B cell (primary cell): ENCODE data around the gene LHPP. TPM values are rescaled to one million over a fixed set of nuclear protein-coding genes. Genes with fewer than 3 reads are reported as not detected.

Source experiments
- ATAC-seq: fragments of 200-7000 bp; cut with Tn5 transposase; one replicate; pipeline ENCODE4 v1.10.0; 2021; ENCODE audit warnings: low read depth, mild to moderate bottlenecking, moderate number of reproducible peaks, moderate library complexity
- CTCF ChIA-PET: fragments of 350-600 bp; sonication (Branson Sonifier 250); formaldehyde crosslinking; loops from one replicate; lab custom pipeline; 2021; ENCODE audit warnings: antibody characterized with exemption, inconsistent platforms; lab: Charles Lee
- POLR2A ChIA-PET: fragments of 350-600 bp; sonication (Branson Sonifier 250); formaldehyde crosslinking; loops from one replicate; lab custom pipeline; 2021; ENCODE audit warnings: antibody characterized with exemption; lab: Charles Lee
- DNase-seq: peaks from one replicate; pipeline ENCODE4 v3.0.0; 2013
- H2AFZ ChIP-seq: 2 replicates; pipeline ENCODE4 v1.6.1; 2012; ENCODE audit warnings: mild to moderate bottlenecking, low read depth, low read length; ENCODE audit not compliant: insufficient read depth, poor library complexity, severe bottlenecking
- H3K27ac ChIP-seq, 2 donors: 1 replicate in 1 of 2; 2 replicates in 1 of 2; pipeline ENCODE4 v1.5.1; 2012 to 2013; ENCODE audit warnings: low read length in 2 of 2, mild to moderate bottlenecking in 2 of 2, moderate library complexity in 1 of 2
- H3K27me3 ChIP-seq, 4 experiments: fragments of 200-600 bp in 1 of 4; sonication (generic) in 1 of 4; replicated peaks in 1 of 4; 1 replicate in 2 of 4; 2 replicates in 2 of 4; pipeline versions ENCODE4 v1.6.1 to v1.7.0; 2013 to 2016; ENCODE audit warnings: low read length in 3 of 4, mild to moderate bottlenecking in 2 of 4, mixed read lengths in 1 of 4, moderate library complexity in 1 of 4; ENCODE audit not compliant: insufficient read depth in 4 of 4, control insufficient read depth in 3 of 4; ENCODE audit errors: control extremely low read depth in 1 of 4
- H3K36me3 ChIP-seq, 2 experiments: replicated peaks in 1 of 2; 1 replicate in 1 of 2; 2 replicates in 1 of 2; pipeline versions ENCODE4 v1.6.1 to v1.7.1; 2013; ENCODE audit warnings: low read length in 1 of 2; ENCODE audit not compliant: insufficient read depth in 2 of 2, control insufficient read depth in 1 of 2; ENCODE audit errors: control extremely low read depth in 1 of 2, extremely low read depth in 1 of 2
- H3K4me1 ChIP-seq, 2 donors: fragments of 200-600 bp in 1 of 2; sonication (generic) in 1 of 2; 1 replicate in 1 of 2; 2 replicates in 1 of 2; pipeline versions ENCODE4 v1.5.1 to v1.6.1; 2013 to 2017; ENCODE audit warnings: low read length in 2 of 2; ENCODE audit not compliant: control insufficient read depth in 2 of 2, insufficient read depth in 2 of 2
- H3K4me2 ChIP-seq: replicated peaks from 2 replicates; pipeline ENCODE3; 2012; ENCODE audit warnings: mild to moderate bottlenecking, low read depth, low read length; ENCODE audit not compliant: poor library complexity, severe bottlenecking
- H3K4me3 ChIP-seq, 5 experiments: fragments of 200-600 bp in 1 of 5; sonication (generic) in 1 of 5; 1 replicate in 3 of 5; 2 replicates in 2 of 5; pipeline versions ENCODE4 v1.5.1 to v1.7.0; 2011 to 2016; ENCODE audit warnings: low read length in 4 of 5, mild to moderate bottlenecking in 4 of 5, low read depth in 2 of 5, control low read depth in 1 of 5, moderate library complexity in 1 of 5; ENCODE audit not compliant: insufficient read depth in 1 of 5; ENCODE audit errors: control extremely low read depth in 1 of 5, extremely low read depth in 1 of 5
- H3K79me2 ChIP-seq: fragments of 200-600 bp; sonication (generic); one replicate; pipeline ENCODE4 v1.6.0; 2016; ENCODE audit warnings: low read length; ENCODE audit not compliant: control insufficient read depth, insufficient read depth
- H3K9ac ChIP-seq: fragments of 200-600 bp; sonication (generic); 2 replicates; pipeline ENCODE4 v1.6.1; 2017; ENCODE audit warnings: mild to moderate bottlenecking, low read length, moderate library complexity
- H3K9me3 ChIP-seq, 3 donors: one replicate each; pipeline versions ENCODE4 v1.6.1 to v1.7.1; 2013; ENCODE audit warnings: low read length in 2 of 3; ENCODE audit not compliant: control insufficient read depth in 2 of 3, insufficient read depth in 1 of 3; ENCODE audit errors: control extremely low read depth in 1 of 3
- H4K20me1 ChIP-seq: 2 replicates; pipeline ENCODE4 v1.6.0; 2012; ENCODE audit warnings: mild to moderate bottlenecking, low read length; ENCODE audit not compliant: insufficient read depth, control insufficient read depth, poor library complexity, severe bottlenecking
- H3K27ac Mint-ChIP-seq: one replicate; pipeline ENCODE4 v1.8.0; 2021; ENCODE audit warnings: mixed read lengths
- H3K27me3 Mint-ChIP-seq: one replicate; pipeline ENCODE4 v1.8.0; 2021; ENCODE audit warnings: mixed read lengths
- H3K4me1 Mint-ChIP-seq: one replicate; pipeline ENCODE4 v1.8.0; 2021; ENCODE audit warnings: mixed read lengths
- H3K4me3 Mint-ChIP-seq: one replicate; pipeline ENCODE4 v1.8.0; 2021; ENCODE audit warnings: mixed read lengths
- H3K9me3 Mint-ChIP-seq: one replicate; pipeline ENCODE4 v1.8.0; 2022; ENCODE audit warnings: mixed read lengths; ENCODE audit not compliant: insufficient read depth
- EZH2 ChIP-seq: IDR thresholded peaks from 2 replicates; pipeline ENCODE4 v1.6.1; 2012; ENCODE audit warnings: borderline replicate concordance, low read depth, mild to moderate bottlenecking, moderate library complexity, low read length; ENCODE audit not compliant: insufficient read depth, poor library complexity, severe bottlenecking
- WGBS: methylation state at CpG from one replicate; pipeline ENCODE4 v1.1.5; 2013; ENCODE audit warnings: missing lambda C conversion rate; ENCODE audit not compliant: insufficient coverage; 5-methylcytosine and 5-hydroxymethylcytosine counted together
- intact Hi-C: fragments of 100-400 bp; cut with micrococcal nuclease; formaldehyde crosslinking; loops from one replicate; pipeline ENCODE4 v1.10.0; 2022
- polyA plus RNA-seq: library from polyadenylated mRNA; depleted of rRNA; stranded (reverse); fragments of >200 nt; gene quantifications from 2 replicates; pipeline ENCODE4 v1.2.3, GENCODE V29; 2012
- total RNA-seq, 2 donors: library from RNA; stranded (reverse); fragments of 120-200 nt in 1 of 2; gene quantifications; 1 replicate in 1 of 2; 2 replicates in 1 of 2; pipeline versions ENCODE4 v1.2.3 to v1.2.4, GENCODE V29; 2013 to 2022
- TF ChIP-seq, protein P1 (sequence below): fragments of 200-600 bp; IDR thresholded peaks from one replicate; pipeline ENCODE4 v1.8.0; 2022; ENCODE audit warnings: antibody characterized with exemption, mild to moderate bottlenecking

LHPP gene
- total and polyA plus RNA-seq, 2 donors (not counting 1 experiment from before 2014, with no cell fraction given), result 60.2 to 83.5 TPM

DNA sequence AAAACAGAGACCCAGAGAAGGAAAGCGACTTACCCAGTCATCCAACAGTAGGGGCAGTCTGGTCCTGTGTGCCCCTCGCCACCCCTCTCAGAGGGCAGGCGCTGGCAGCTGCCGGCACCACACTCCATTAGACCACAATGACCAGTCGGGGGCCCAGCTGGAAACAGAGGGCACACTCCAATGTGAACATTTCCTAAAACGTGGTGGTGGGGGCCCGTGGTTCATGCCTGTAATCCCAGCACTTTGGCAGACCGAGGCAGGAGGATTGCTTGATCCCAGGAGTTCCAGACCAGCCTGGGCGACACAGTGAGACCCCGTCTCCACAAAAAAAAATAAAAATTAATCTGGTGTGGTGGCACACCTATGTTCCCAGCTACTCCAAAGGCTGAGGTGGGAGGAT is 42.0 kb upstream of the LHPP start:
- WGBS, result 95% methylated on average over 9 of the region's 10 CpGs
- Histone ChIP-seq H3K4me1 (peaks cover 10 to 13% of the 10 kb centered on the region in 2 donors), H3K79me2 (peaks cover 14% of the 10 kb centered on the region), H3K9me3 (no peaks in the 10 kb centered on the region), H2AFZ (peak overlapping the region; percentile 87), H3K36me3 (no peaks in the 10 kb centered on the region), H3K27me3 (peaks cover 0 to 28% (median 5%) of the 10 kb centered on the region in 4 experiments), H3K9ac (peak overlapping the region; percentile 70), H3K4me3 (peak overlapping the region in 3 of 5 experiments; percentile 52 to 83 (median 64)), H4K20me1 (no peaks in the 10 kb centered on the region), H3K27ac (no peak overlapping the region), H3K4me2 (peak overlapping the region; percentile 90)
- peaks cover 16% of the 10 kb centered on the region for H3K4me1 Mint-ChIP-seq
- ChIA-PET CTCF (interaction anchor here (1.0 to 3.0 kb wide), 2 partner anchors 16 to 424 kb away, joined by 3 to 7 read pairs; no protein-coding TSS in a partner anchor), POLR2A (interaction anchor here (1.0 kb wide), 1 partner anchor 15 kb away, joined by 3 read pairs; no protein-coding TSS in a partner anchor)
- ATAC-seq (no peak), DNase-seq (no peak)
- peak overlapping the region; percentile 66 for H3K27ac Mint-ChIP-seq
- intact Hi-C loops, result loop anchor here (1.0 to 10.0 kb wide), 5 partner anchors 43 to 497 kb away; partner anchors contain the start of gene FAM53B
- TF ChIP-seq, protein P1, sequence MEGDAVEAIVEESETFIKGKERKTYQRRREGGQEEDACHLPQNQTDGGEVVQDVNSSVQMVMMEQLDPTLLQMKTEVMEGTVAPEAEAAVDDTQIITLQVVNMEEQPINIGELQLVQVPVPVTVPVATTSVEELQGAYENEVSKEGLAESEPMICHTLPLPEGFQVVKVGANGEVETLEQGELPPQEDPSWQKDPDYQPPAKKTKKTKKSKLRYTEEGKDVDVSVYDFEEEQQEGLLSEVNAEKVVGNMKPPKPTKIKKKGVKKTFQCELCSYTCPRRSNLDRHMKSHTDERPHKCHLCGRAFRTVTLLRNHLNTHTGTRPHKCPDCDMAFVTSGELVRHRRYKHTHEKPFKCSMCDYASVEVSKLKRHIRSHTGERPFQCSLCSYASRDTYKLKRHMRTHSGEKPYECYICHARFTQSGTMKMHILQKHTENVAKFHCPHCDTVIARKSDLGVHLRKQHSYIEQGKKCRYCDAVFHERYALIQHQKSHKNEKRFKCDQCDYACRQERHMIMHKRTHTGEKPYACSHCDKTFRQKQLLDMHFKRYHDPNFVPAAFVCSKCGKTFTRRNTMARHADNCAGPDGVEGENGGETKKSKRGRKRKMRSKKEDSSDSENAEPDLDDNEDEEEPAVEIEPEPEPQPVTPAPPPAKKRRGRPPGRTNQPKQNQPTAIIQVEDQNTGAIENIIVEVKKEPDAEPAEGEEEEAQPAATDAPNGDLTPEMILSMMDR, result no peak
- TF ChIP-seq EZH2, result no peak
- H3K9me3 Mint-ChIP-seq, result no peaks in the 10 kb centered on the region
- H3K27me3 Mint-ChIP-seq, result peaks cover 22% of the 10 kb centered on the region
- peak overlapping the region; percentile 85 for H3K4me3 Mint-ChIP-seq

DNA sequence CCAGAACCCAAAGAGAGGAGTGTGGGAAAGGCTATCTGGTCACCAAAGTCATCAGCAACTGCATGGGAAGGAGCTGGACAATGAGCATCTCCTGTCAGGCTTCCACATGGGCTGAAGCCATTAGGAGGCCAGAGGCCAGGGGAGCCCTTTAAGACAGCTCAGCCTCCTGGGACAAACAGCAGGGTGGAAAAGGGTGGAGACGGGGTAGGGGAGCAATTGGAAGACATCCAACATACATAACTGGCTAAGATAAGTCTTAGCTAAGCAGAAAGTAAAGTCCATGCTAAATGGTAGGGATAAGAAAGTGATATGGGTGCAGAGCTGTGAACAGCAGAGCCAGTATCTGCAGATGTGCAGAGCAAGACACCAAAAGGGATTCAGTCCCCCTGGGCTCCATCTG is 41.4 kb upstream of the LHPP start:
- CTCF ChIA-PET, result interaction anchor here (1.5 kb wide), 1 partner anchor 17 kb away, joined by 5 read pairs; no protein-coding TSS in a partner anchor
- no peak for TF ChIP-seq EZH2
- TF ChIP-seq, protein P1, result no peak
- Mint-ChIP-seq H3K4me3 (no peak overlapping the region), H3K4me1 (peaks cover 16% of the 10 kb centered on the region), H3K27ac (no peak overlapping the region), H3K27me3 (peaks cover 22% of the 10 kb centered on the region), H3K9me3 (no peaks in the 10 kb centered on the region)
- WGBS, result no CpG with 5 or more reads among the region's 1 CpG
- POLR2A ChIA-PET, result no interaction called here
- no peak overlapping the region for H3K4me3 ChIP-seq
- H3K79me2 ChIP-seq, result peaks cover 14% of the 10 kb centered on the region
- no peak overlapping the region for H3K4me2 ChIP-seq
- peaks cover 0 to 28% (median 5%) of the 10 kb centered on the region in 4 experiments for H3K27me3 ChIP-seq
- intact Hi-C loops, result no loop called here
- H3K27ac ChIP-seq, result no peak overlapping the region
- no peak for ATAC-seq
- H3K9ac ChIP-seq, result no peak overlapping the region
- no peaks in the 10 kb centered on the region for H3K36me3 ChIP-seq
- no peak overlapping the region for H2AFZ ChIP-seq
- no peak for DNase-seq
- H4K20me1 ChIP-seq, result no peaks in the 10 kb centered on the region
- H3K4me1 ChIP-seq, result peaks cover 10 to 13% of the 10 kb centered on the region in 2 donors
- H3K9me3 ChIP-seq, result no peaks in the 10 kb centered on the region
